ENCODE measurements around the gene SLCO4A1. TPM values are rescaled to one million over a fixed set of nuclear protein-coding genes. Genes with fewer than 3 reads are reported as not detected.

Gene SLCO4A1
- total and polyA plus RNA-seq, 5 donors from 2014 or later, result 1.8 to 7.4 (median 2.8) TPM

- H3K27ac ChIP-seq (ENCODE audit: insufficient read depth, low read length, poor library complexity, severe bottlenecking), result no peak overlapping the region
- no peaks in the 10 kb centered on the region for H3K36me3 ChIP-seq (ENCODE audit: control insufficient read depth, insufficient read depth, low read length)
- H3K36me3 Mint-ChIP-seq, result no peaks in the 10 kb centered on the region
- no peak overlapping the region for H3K4me3 ChIP-seq (ENCODE audit: low read depth, low read length)
- H3K9me3 ChIP-seq (ENCODE audit: control insufficient read depth in 2 of 2, low read length in 2 of 2), result no peaks in the 10 kb centered on the region
- H3K4me3 Mint-ChIP-seq, result no peak overlapping the region
- H3K27me3 ChIP-seq (ENCODE audit: control insufficient read depth, insufficient read depth, low read length), result no peaks in the 10 kb centered on the region
- H3K27ac Mint-ChIP-seq, result peak overlapping the region in 1 of 3 donors; percentile 67
- DNase-seq (no peak), ATAC-seq (ENCODE audit: low read depth in 2 of 2) (no peak)
- H3K27me3 Mint-ChIP-seq, result no peaks in the 10 kb centered on the region
- no peaks in the 10 kb centered on the region for H3K4me1 ChIP-seq (ENCODE audit: control insufficient read depth, insufficient read depth, low read length, poor library complexity, severe bottlenecking)
- H3K9me3 Mint-ChIP-seq, result no peaks in the 10 kb centered on the region
- peaks cover 0 to 4% (median under 1%) of the 10 kb centered on the region in 4 donors for H3K4me1 Mint-ChIP-seq
These were observed 17.9 kb downstream of the SLCO4A1 start for GRCh38 chr20:62660240-62660615.

DNA sequence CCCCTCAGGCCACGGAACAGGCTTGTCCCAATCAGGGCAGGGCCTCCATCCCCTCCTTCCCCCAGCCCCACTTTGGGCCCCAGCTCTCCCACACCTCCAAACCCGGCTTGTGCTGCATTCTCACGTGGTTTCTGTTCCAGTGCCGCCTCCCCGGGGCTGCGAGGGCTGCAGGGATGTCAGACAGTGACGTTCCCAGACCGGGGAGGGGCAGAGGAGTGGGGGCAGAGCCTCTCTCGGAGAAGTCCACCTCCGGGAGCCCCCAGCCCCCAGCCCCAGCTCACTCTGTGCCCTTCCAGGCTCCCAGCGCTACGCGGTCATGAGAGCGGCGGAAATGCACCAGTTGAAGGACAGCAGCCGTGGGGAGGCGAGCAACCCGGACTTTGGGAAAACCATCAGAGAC lies 18.5 kb downstream of the SLCO4A1 start:
- Histone ChIP-seq H3K9me3 (ENCODE audit: control insufficient read depth in 2 of 2, low read length in 2 of 2) (no peaks in the 10 kb centered on the region), H3K36me3 (ENCODE audit: control insufficient read depth, insufficient read depth, low read length) (no peaks in the 10 kb centered on the region), H3K27me3 (ENCODE audit: control insufficient read depth, insufficient read depth, low read length) (no peaks in the 10 kb centered on the region), H3K4me3 (ENCODE audit: low read depth, low read length) (no peak overlapping the region), H3K4me1 (ENCODE audit: control insufficient read depth, insufficient read depth, low read length, poor library complexity, severe bottlenecking) (no peaks in the 10 kb centered on the region), H3K27ac (ENCODE audit: insufficient read depth, low read length, poor library complexity, severe bottlenecking) (no peak overlapping the region)
- Mint-ChIP-seq H3K27ac (no peak overlapping the region), H3K36me3 (no peaks in the 10 kb centered on the region), H3K4me3 (no peak overlapping the region), H3K4me1 (peaks cover 0 to 4% (median under 1%) of the 10 kb centered on the region in 4 donors), H3K27me3 (no peaks in the 10 kb centered on the region), H3K9me3 (no peaks in the 10 kb centered on the region)
- DNase-seq (no peak), ATAC-seq (ENCODE audit: low read depth in 2 of 2) (no peak)

DNA sequence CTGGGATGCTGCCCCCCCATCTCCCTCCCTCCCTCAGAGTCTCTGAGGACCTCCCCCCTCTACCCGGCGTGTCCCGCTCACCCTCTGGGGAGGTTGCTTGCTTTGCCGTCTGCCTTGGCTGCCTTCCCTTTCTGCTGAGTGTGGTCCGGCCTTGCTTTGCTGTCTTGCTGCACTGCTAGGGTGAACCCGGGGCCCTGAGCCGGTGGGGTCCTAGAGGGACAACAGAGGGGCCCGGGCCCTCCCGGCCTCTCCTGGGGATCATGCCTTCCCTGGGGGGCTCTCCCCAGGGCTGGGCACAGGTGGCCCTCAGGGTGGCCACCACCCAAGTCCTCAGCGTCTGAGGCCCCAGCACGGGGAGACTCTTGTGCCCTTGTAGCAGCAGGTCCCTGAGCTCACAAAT lies 19.3 kb downstream of the SLCO4A1 start:
- no peak for ATAC-seq (ENCODE audit: low read depth in 2 of 2)
- DNase-seq, result no peak
- Histone ChIP-seq H3K36me3 (ENCODE audit: control insufficient read depth, insufficient read depth, low read length) (no peaks in the 10 kb centered on the region), H3K27me3 (ENCODE audit: control insufficient read depth, insufficient read depth, low read length) (no peaks in the 10 kb centered on the region), H3K27ac (ENCODE audit: insufficient read depth, low read length, poor library complexity, severe bottlenecking) (no peak overlapping the region), H3K4me1 (ENCODE audit: control insufficient read depth, insufficient read depth, low read length, poor library complexity, severe bottlenecking) (no peaks in the 10 kb centered on the region), H3K9me3 (ENCODE audit: control insufficient read depth in 2 of 2, low read length in 2 of 2) (no peaks in the 10 kb centered on the region), H3K4me3 (ENCODE audit: low read depth, low read length) (no peak overlapping the region)
- H3K9me3 Mint-ChIP-seq, result no peaks in the 10 kb centered on the region
- peaks cover 0 to 4% (median under 1%) of the 10 kb centered on the region in 4 donors for H3K4me1 Mint-ChIP-seq
- no peak overlapping the region for H3K4me3 Mint-ChIP-seq
- H3K36me3 Mint-ChIP-seq, result no peaks in the 10 kb centered on the region
- H3K27me3 Mint-ChIP-seq, result no peaks in the 10 kb centered on the region
- no peak overlapping the region for H3K27ac Mint-ChIP-seq

DNA sequence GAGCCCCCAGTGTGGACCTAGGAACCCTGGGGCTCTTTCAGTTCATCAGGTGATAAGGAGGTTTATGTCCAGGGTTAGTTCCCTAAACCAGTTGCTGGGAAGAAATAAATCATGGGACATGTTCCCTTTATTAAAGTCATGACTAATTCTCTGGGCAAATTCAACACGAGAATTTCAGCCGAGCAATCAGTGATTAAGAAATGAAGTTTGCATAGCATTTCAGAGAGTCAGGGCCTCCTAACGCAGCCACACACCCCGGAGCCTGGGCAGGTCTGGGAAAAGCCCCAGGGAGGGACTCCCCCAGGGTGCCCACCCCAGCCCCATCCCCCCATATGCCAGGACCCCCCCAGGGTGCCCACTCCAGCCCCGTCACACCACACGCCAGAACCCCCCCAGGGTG lies 20.1 kb downstream of the SLCO4A1 start:
- Histone ChIP-seq H3K4me3 (ENCODE audit: low read depth, low read length) (no peak overlapping the region), H3K9me3 (ENCODE audit: control insufficient read depth in 2 of 2, low read length in 2 of 2) (no peaks in the 10 kb centered on the region), H3K27ac (ENCODE audit: insufficient read depth, low read length, poor library complexity, severe bottlenecking) (no peak overlapping the region), H3K36me3 (ENCODE audit: control insufficient read depth, insufficient read depth, low read length) (no peaks in the 10 kb centered on the region), H3K4me1 (ENCODE audit: control insufficient read depth, insufficient read depth, low read length, poor library complexity, severe bottlenecking) (no peaks in the 10 kb centered on the region), H3K27me3 (ENCODE audit: control insufficient read depth, insufficient read depth, low read length) (no peaks in the 10 kb centered on the region)
- no peak for DNase-seq
- peaks cover 0 to 4% (median under 1%) of the 10 kb centered on the region in 4 donors for H3K4me1 Mint-ChIP-seq
- no peak for ATAC-seq (ENCODE audit: low read depth in 2 of 2)
- no peak overlapping the region for H3K4me3 Mint-ChIP-seq
- no peaks in the 10 kb centered on the region for H3K27me3 Mint-ChIP-seq
- H3K9me3 Mint-ChIP-seq, result no peaks in the 10 kb centered on the region
- H3K27ac Mint-ChIP-seq, result no peak overlapping the region
- no peaks in the 10 kb centered on the region for H3K36me3 Mint-ChIP-seq

GRCh38 chr20:62663145-62664018 lies 21.1 kb downstream of the SLCO4A1 start:
- H3K27ac Mint-ChIP-seq, result peak overlapping the region in 2 of 3 donors; percentile 26 to 69
- peaks cover 0 to 7% (median 3%) of the 10 kb centered on the region in 4 donors for H3K4me1 Mint-ChIP-seq
- no peaks in the 10 kb centered on the region for H3K27me3 Mint-ChIP-seq
- no peak overlapping the region for H3K4me3 ChIP-seq (ENCODE audit: low read depth, low read length)
- no peak overlapping the region for H3K4me3 Mint-ChIP-seq
- no peaks in the 10 kb centered on the region for H3K9me3 ChIP-seq (ENCODE audit: control insufficient read depth in 2 of 2, low read length in 2 of 2)
- no peaks in the 10 kb centered on the region for H3K27me3 ChIP-seq (ENCODE audit: control insufficient read depth, insufficient read depth, low read length)
- ATAC-seq (ENCODE audit: low read depth in 2 of 2), result no peak
- H3K27ac ChIP-seq (ENCODE audit: insufficient read depth, low read length, poor library complexity, severe bottlenecking), result no peak overlapping the region
- H3K9me3 Mint-ChIP-seq, result no peaks in the 10 kb centered on the region
- H3K36me3 ChIP-seq (ENCODE audit: control insufficient read depth, insufficient read depth, low read length), result no peaks in the 10 kb centered on the region
- H3K36me3 Mint-ChIP-seq, result no peaks in the 10 kb centered on the region
- DNase-seq, result no peak
- H3K4me1 ChIP-seq (ENCODE audit: control insufficient read depth, insufficient read depth, low read length, poor library complexity, severe bottlenecking), result no peaks in the 10 kb centered on the region

- Histone ChIP-seq H3K36me3 (ENCODE audit: control insufficient read depth, insufficient read depth, low read length) (no peaks in the 10 kb centered on the region), H3K4me3 (ENCODE audit: low read depth, low read length) (no peak overlapping the region), H3K27ac (ENCODE audit: insufficient read depth, low read length, poor library complexity, severe bottlenecking) (no peak overlapping the region), H3K27me3 (ENCODE audit: control insufficient read depth, insufficient read depth, low read length) (no peaks in the 10 kb centered on the region), H3K9me3 (ENCODE audit: control insufficient read depth in 2 of 2, low read length in 2 of 2) (no peaks in the 10 kb centered on the region), H3K4me1 (ENCODE audit: control insufficient read depth, insufficient read depth, low read length, poor library complexity, severe bottlenecking) (no peaks in the 10 kb centered on the region)
- Mint-ChIP-seq H3K27ac (peak overlapping the region in 1 of 3 donors; percentile 69), H3K4me1 (peaks cover 0 to 5% (median 3%) of the 10 kb centered on the region in 4 donors), H3K9me3 (no peaks in the 10 kb centered on the region), H3K27me3 (no peaks in the 10 kb centered on the region), H3K36me3 (no peaks in the 10 kb centered on the region), H3K4me3 (no peak overlapping the region)
- ATAC-seq (ENCODE audit: low read depth in 2 of 2) (no peak), DNase-seq (no peak)
These were observed 22.0 kb downstream of the SLCO4A1 start for GRCh38 chr20:62664019-62664971.

- H3K4me1 Mint-ChIP-seq, result peaks cover 0 to 5% (median 3%) of the 10 kb centered on the region in 4 donors
- Histone ChIP-seq H3K9me3 (ENCODE audit: control insufficient read depth in 2 of 2, low read length in 2 of 2) (no peaks in the 10 kb centered on the region), H3K27ac (ENCODE audit: insufficient read depth, low read length, poor library complexity, severe bottlenecking) (no peak overlapping the region), H3K4me3 (ENCODE audit: low read depth, low read length) (no peak overlapping the region), H3K27me3 (ENCODE audit: control insufficient read depth, insufficient read depth, low read length) (no peaks in the 10 kb centered on the region), H3K4me1 (ENCODE audit: control insufficient read depth, insufficient read depth, low read length, poor library complexity, severe bottlenecking) (no peaks in the 10 kb centered on the region), H3K36me3 (ENCODE audit: control insufficient read depth, insufficient read depth, low read length) (no peaks in the 10 kb centered on the region)
- no peak overlapping the region for H3K4me3 Mint-ChIP-seq
- no peaks in the 10 kb centered on the region for H3K27me3 Mint-ChIP-seq
- no peak overlapping the region for H3K27ac Mint-ChIP-seq
- DNase-seq (no peak), ATAC-seq (ENCODE audit: low read depth in 2 of 2) (no peak)
- no peaks in the 10 kb centered on the region for H3K9me3 Mint-ChIP-seq
- H3K36me3 Mint-ChIP-seq, result no peaks in the 10 kb centered on the region
These were observed 23.0 kb downstream of the SLCO4A1 start for GRCh38 chr20:62665153-62665754.

Measured in CD4-positive, CD25-positive, alpha-beta regulatory T cell (primary cell).